Measurements from ENCODE around the gene LPP.
"Not testable (repeated sequence)": the region's sequence is repeated elsewhere in the genome, so short reads cannot be mapped to it uniquely, and the experiment has no call there.

GRCh38 chr3:188445175-188445574, 291.2 kb downstream of the LPP start:
- TF ChIP-seq ELK1 (IDR thresholded peaks at IDR 0.05; ENCODE audit: borderline replicate concordance, low read depth, low read length); RFX5 (IDR thresholded peaks at IDR 0.05; ENCODE audit: low read depth, low read length); POLR2A (IDR thresholded peaks at IDR 0.05; ENCODE audit: low read depth, low read length); MXI1 (IDR thresholded peaks at IDR 0.05; ENCODE audit: borderline replicate concordance, low read depth, low read length); USF2 (IDR thresholded peaks at IDR 0.05; ENCODE audit: low read depth, low read length); RAD21 (IDR thresholded peaks at IDR 0.05; ENCODE audit: low read length); CEBPB (IDR thresholded peaks at IDR 0.05; ENCODE audit: low read depth, low read length); SMC3 (IDR thresholded peaks at IDR 0.05; ENCODE audit: low read depth, low read length): not testable (repeated sequence)
- TF ChIP-seq, protein P1, sequence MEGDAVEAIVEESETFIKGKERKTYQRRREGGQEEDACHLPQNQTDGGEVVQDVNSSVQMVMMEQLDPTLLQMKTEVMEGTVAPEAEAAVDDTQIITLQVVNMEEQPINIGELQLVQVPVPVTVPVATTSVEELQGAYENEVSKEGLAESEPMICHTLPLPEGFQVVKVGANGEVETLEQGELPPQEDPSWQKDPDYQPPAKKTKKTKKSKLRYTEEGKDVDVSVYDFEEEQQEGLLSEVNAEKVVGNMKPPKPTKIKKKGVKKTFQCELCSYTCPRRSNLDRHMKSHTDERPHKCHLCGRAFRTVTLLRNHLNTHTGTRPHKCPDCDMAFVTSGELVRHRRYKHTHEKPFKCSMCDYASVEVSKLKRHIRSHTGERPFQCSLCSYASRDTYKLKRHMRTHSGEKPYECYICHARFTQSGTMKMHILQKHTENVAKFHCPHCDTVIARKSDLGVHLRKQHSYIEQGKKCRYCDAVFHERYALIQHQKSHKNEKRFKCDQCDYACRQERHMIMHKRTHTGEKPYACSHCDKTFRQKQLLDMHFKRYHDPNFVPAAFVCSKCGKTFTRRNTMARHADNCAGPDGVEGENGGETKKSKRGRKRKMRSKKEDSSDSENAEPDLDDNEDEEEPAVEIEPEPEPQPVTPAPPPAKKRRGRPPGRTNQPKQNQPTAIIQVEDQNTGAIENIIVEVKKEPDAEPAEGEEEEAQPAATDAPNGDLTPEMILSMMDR (conservative IDR thresholded peaks at IDR 0.05; ENCODE audit: low read depth, low read length) = not testable (repeated sequence)
